SK-N-SH (cell line): ENCODE measurements around the gene ZSCAN30. TPM values are rescaled to one million over a fixed set of nuclear protein-coding genes. Genes with fewer than 3 reads are reported as not detected.

ENCODE experiments used
- CTCF ChIA-PET: fragments of 300-600, 350-600 bp; formaldehyde crosslinking; extraction: SDS; loops from one replicate; lab custom pipeline; 2021; lab: Yijun Ruan, JAX
- POLR2A ChIA-PET: fragments of 350-600 bp; sonication (Branson Sonifier 250); formaldehyde crosslinking; extraction: SDS; loops from one replicate; lab custom pipeline; 2020; ENCODE audit warnings: antibody characterized with exemption, inconsistent platforms; lab: Yijun Ruan, JAX
- DNase-seq: peaks from one replicate; pipeline ENCODE4 v3.0.0; 2012
- H2AFZ ChIP-seq: fragments of 200-600 bp; sonication (generic); 2 replicates; pipeline ENCODE4 v1.8.1; 2016; ENCODE audit warnings: antibody characterized with exemption, mild to moderate bottlenecking, low read depth
- H3F3A ChIP-seq: fragments of 200-600 bp; sonication (generic); replicated peaks from 2 replicates; pipeline ENCODE3; 2016; ENCODE audit warnings: antibody characterized with exemption, mild to moderate bottlenecking; ENCODE audit not compliant: insufficient read depth
- H3K27ac ChIP-seq, 2 experiments: fragments of 200-500 bp in 1 of 2; fragments of 200-600 bp in 1 of 2; sonication (Bioruptor generic) in 1 of 2; sonication (generic), shearing (Covaris generic) in 1 of 2; 2 replicates each; pipeline versions ENCODE4 v1.5.1 to v1.6.1; 2014 to 2016; ENCODE audit warnings: low read depth in 2 of 2, inconsistent platforms in 1 of 2, low read length in 1 of 2, mild to moderate bottlenecking in 1 of 2, mixed read lengths in 1 of 2
- H3K27me3 ChIP-seq: fragments of 200-600 bp; sonication (generic), shearing (Covaris generic); 2 replicates; pipeline ENCODE4 v1.6.1; 2016; ENCODE audit warnings: mixed run types; ENCODE audit not compliant: insufficient read depth
- H3K36me3 ChIP-seq, 2 experiments: fragments of 200-500 bp in 1 of 2; fragments of 200-600 bp in 1 of 2; sonication (Bioruptor generic) in 1 of 2; sonication (generic) in 1 of 2; replicated peaks in 1 of 2; 2 replicates each; pipeline versions ENCODE3 to v1.5.1; 2014 to 2016; ENCODE audit warnings: low read length in 1 of 2, mild to moderate bottlenecking in 1 of 2; ENCODE audit not compliant: insufficient read depth in 2 of 2, control insufficient read depth in 1 of 2
- H3K4me1 ChIP-seq, 2 experiments: fragments of 200-500 bp in 1 of 2; fragments of 200-600 bp in 1 of 2; sonication (Bioruptor generic) in 1 of 2; sonication (generic), shearing (Covaris generic) in 1 of 2; 2 replicates each; pipeline versions ENCODE4 v1.5.1 to v1.6.1; 2014 to 2016; ENCODE audit warnings: low read depth in 1 of 2, low read length in 1 of 2, mixed run types in 1 of 2; ENCODE audit not compliant: insufficient read depth in 2 of 2, control insufficient read depth in 1 of 2
- H3K4me2 ChIP-seq: fragments of 200-600 bp; sonication (generic), shearing (Covaris generic); 2 replicates; pipeline ENCODE4 v1.6.1; 2017; ENCODE audit warnings: mixed run types
- H3K4me3 ChIP-seq, 2 experiments: fragments of 200-500 bp in 1 of 2; fragments of 200-600 bp in 1 of 2; sonication (Bioruptor generic) in 1 of 2; sonication (generic), shearing (Covaris generic) in 1 of 2; 2 replicates each; pipeline versions ENCODE4 v1.5.1 to v1.8.1; 2014 to 2016; ENCODE audit warnings: low read depth in 2 of 2, inconsistent platforms in 1 of 2, low read length in 1 of 2, mild to moderate bottlenecking in 1 of 2, mixed read lengths in 1 of 2, moderate library complexity in 1 of 2
- H3K79me2 ChIP-seq: fragments of 200-600 bp; sonication (generic); 2 replicates; pipeline ENCODE4 v1.8.1; 2017; ENCODE audit warnings: mild to moderate bottlenecking; ENCODE audit not compliant: insufficient read depth
- H3K9ac ChIP-seq: fragments of 200-600 bp; sonication (generic); 2 replicates; pipeline ENCODE4 v1.6.1; 2017; ENCODE audit warnings: mixed run types
- H3K9me2 ChIP-seq: fragments of 200-600 bp; sonication (generic); 2 replicates; pipeline ENCODE4 v1.6.1; 2017; ENCODE audit warnings: mixed run types
- H3K9me3 ChIP-seq: fragments of 200-600 bp; sonication (generic); 2 replicates; pipeline ENCODE4 v1.6.1; 2017; ENCODE audit warnings: mixed run types, mild to moderate bottlenecking, moderate library complexity
- H4K20me1 ChIP-seq: fragments of 200-600 bp; sonication (generic); 2 replicates; pipeline ENCODE4 v1.6.1; 2017; ENCODE audit warnings: mild to moderate bottlenecking, mixed run types; ENCODE audit not compliant: insufficient read depth
- CHD2 ChIP-seq: fragments of 150-350 bp; IDR thresholded peaks from 2 replicates; pipeline ENCODE4 v1.6.1; 2018; ENCODE audit warnings: low read length; ENCODE audit not compliant: partially characterized antibody
- ELF1 ChIP-seq: IDR thresholded peaks from 2 replicates; pipeline ENCODE4 v1.4.0; 2012
- EP300 ChIP-seq, 2 experiments: IDR thresholded peaks; 2 replicates each; pipeline versions ENCODE4 v1.4.0 to v1.6.1; 2012; ENCODE audit warnings: borderline replicate concordance in 1 of 2, low read depth in 1 of 2, low read length in 1 of 2
- FOXJ3 ChIP-seq: sonication (generic); formaldehyde crosslinking; IDR thresholded peaks from 2 replicates; pipeline ENCODE4 v1.5.1; 2020; ENCODE audit warnings: mild to moderate bottlenecking, missing genetic modification reagents
- GABPA ChIP-seq: IDR thresholded peaks from 2 replicates; pipeline ENCODE4 v1.4.0; 2012; ENCODE audit warnings: low read depth, mild to moderate bottlenecking
- GATA2 ChIP-seq: sonication (generic); formaldehyde crosslinking; IDR thresholded peaks from 2 replicates; pipeline ENCODE4 v1.5.0; 2020; ENCODE audit warnings: mild to moderate bottlenecking, missing genetic modification reagents
- JUND ChIP-seq: IDR thresholded peaks from 2 replicates; pipeline ENCODE4 v1.4.0; 2012
- MXI1 ChIP-seq: IDR thresholded peaks from 2 replicates; pipeline ENCODE4 v1.6.1; 2012; ENCODE audit warnings: mild to moderate bottlenecking, low read depth, low read length, improper control_type of control experiment
- NFIC ChIP-seq: IDR thresholded peaks from 2 replicates; pipeline ENCODE4 v1.4.0; 2012; ENCODE audit warnings: borderline replicate concordance
- NRF1 ChIP-seq: IDR thresholded peaks from 2 replicates; pipeline ENCODE4 v1.6.1; 2012; ENCODE audit warnings: low read depth, mild to moderate bottlenecking, low read length
- POLR2AphosphoS5 ChIP-seq: IDR thresholded peaks from 2 replicates; pipeline ENCODE4 v1.6.1; 2012; ENCODE audit warnings: low read depth, low read length
- RAD21 ChIP-seq: IDR thresholded peaks from 2 replicates; pipeline ENCODE4 v1.6.1; 2012; ENCODE audit warnings: mild to moderate bottlenecking, low read length
- RFX5 ChIP-seq: IDR thresholded peaks from 2 replicates; pipeline ENCODE4 v1.6.1; 2012; ENCODE audit warnings: mild to moderate bottlenecking, improper control_type of control experiment, low read length
- SIN3A ChIP-seq: IDR thresholded peaks from 2 replicates; pipeline ENCODE4 v1.6.1; 2012; ENCODE audit warnings: low read depth, mild to moderate bottlenecking, low read length, moderate library complexity, borderline replicate concordance
- TAF1 ChIP-seq: IDR thresholded peaks from 2 replicates; pipeline ENCODE4 v1.6.1; 2012; ENCODE audit warnings: low read depth, mild to moderate bottlenecking, low read length, moderate library complexity, borderline replicate concordance
- YY1 ChIP-seq: IDR thresholded peaks from 2 replicates; pipeline ENCODE4 v1.4.0; 2012; ENCODE audit warnings: low read depth, mild to moderate bottlenecking
- WGBS: methylation state at CpG from one replicate; pipeline ENCODE4 v1.1.6; 2017; ENCODE audit warnings: low lambda C conversion rate; 5-methylcytosine and 5-hydroxymethylcytosine counted together
- polyA plus RNA-seq, 3 experiments: library from polyadenylated mRNA; depleted of rRNA; stranded (reverse); fragments of >200 nt; gene quantifications; 2 replicates each; pipeline ENCODE4 v1.2.3, GENCODE V29; 2012
- TF ChIP-seq, protein P1 (sequence below): IDR thresholded peaks from 2 replicates; pipeline ENCODE4 v1.4.0; 2012; ENCODE audit warnings: low read depth, borderline replicate concordance
- TF ChIP-seq, protein P2 (sequence below): fragments of 150-350 bp; IDR thresholded peaks from 2 replicates; pipeline ENCODE4 v1.6.1; 2016; ENCODE audit warnings: mild to moderate bottlenecking, low read depth, low read length
- TF ChIP-seq, protein P3 (sequence below): IDR thresholded peaks from 2 replicates; pipeline ENCODE4 v1.4.0; 2012; ENCODE audit warnings: low read depth, borderline replicate concordance
- TF ChIP-seq, protein P4 (sequence below): IDR thresholded peaks from 2 replicates; pipeline ENCODE4 v1.4.0; 2012; ENCODE audit warnings: low read depth

Gene ZSCAN30
- polyA plus RNA-seq, 1 of the 3 experiments (the other 2 are of a cell fraction), result 5.9 TPM

DNA sequence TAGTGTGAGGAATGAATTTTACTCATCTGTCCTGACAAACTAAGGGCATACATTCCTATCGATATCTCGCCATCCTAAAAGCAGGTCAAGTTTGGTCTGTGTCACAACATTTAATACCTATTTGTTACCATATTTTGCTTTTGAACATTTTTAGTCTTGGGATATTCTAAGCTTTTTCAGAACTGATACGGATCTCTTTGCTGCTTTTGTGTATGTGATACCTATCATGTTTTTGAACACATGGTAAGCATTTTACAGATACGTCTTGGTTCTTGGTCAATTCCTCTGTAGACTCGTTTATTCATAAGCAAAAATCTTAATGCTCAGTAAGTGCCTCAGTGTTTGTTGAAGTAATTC, 48.6 kb downstream of the ZSCAN30 start:
- Histone ChIP-seq H3K79me2 (peaks cover 20% of the 10 kb centered on the region; the same call in 1 of the 2 replicates), H3K36me3 (peaks cover 41 to 44% of the 10 kb centered on the region in 2 experiments), H3K9me3 (no peaks in the 10 kb centered on the region), H3K9me2 (no peaks in the 10 kb centered on the region), H4K20me1 (no peaks in the 10 kb centered on the region), H2AFZ (peak overlapping the region; percentile 74), H3K4me3 (peak overlapping the region; percentile 65), H3K4me1 (peaks cover 3 to 10% of the 10 kb centered on the region in 2 experiments; a peak in 3 of 4 replicates), H3K27me3 (no peaks in the 10 kb centered on the region), H3K9ac (peak overlapping the region; percentile 96), H3F3A (no peaks in the 10 kb centered on the region), H3K27ac (peak overlapping the region; percentile 95 to 97), H3K4me2 (peak overlapping the region; percentile 87)
- peak; percentile 21 for DNase-seq
- WGBS, result 1% methylated on average over 5 of the region's 5 CpGs
- POLR2A ChIA-PET, result interaction anchor here (1.1 to 2.4 kb wide), 6 partner anchors 9 to 256 kb away, joined by 3 to 16 read pairs (median 8); partner anchors contain the start of genes INO80C, ZNF24 and ZSCAN30
- CTCF ChIA-PET, result interaction anchor here (1.5 kb wide), 1 partner anchor 114 kb away, joined by 3 read pairs; no protein-coding TSS in a partner anchor
- TF ChIP-seq RFX5, result no peak
- TF ChIP-seq GATA2 (CRISPR knock-in tag), result peak; percentile 9; the same call in 1 of the 2 replicates

DNA sequence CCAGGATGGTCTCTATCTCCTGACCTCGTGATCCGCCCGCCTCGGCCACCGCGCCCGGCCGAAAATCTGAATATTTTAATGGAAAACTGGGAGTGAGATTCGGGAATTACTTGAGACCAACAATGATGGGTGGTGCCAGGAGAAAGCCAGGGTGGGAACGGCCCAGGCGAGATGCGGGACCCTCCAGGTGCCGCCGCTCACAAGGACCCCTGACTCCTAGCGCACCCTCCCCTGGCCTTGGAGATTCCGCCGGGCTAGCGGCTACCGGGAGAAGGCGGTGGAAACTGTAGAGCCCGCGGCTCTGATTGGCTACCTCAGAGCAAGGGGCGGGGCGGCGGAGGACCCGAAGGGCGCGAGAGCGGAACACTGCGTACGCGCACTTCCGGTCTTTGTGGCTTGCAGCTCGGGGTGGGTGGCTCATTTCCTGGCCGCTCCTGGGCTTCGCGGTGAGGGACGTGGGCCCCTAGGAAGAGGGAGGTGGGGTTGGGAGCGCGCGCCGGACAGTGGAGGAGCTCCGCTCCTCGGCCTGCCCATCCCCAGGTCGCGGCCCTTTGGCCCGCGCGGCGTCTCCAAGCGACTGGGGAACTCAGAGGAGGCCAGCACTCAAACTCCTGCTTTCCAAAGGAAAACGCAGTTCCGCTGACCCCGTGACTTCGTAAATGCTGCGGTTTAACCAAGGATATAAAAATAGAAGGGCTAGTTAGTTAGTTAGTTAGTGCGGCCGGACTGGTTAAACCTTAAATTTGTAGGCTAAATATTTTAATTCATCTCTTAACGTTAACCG, 49.2 kb downstream of the ZSCAN30 start, which contains the start of gene ZNF397:
Gene ZNF397, plus strand, starts transcription at position 371 of the 784 bp plus-strand sequence. CDS start 1,437 bp downstream, outside the sequence.
- H3K4me3 ChIP-seq, result peak within 1 kb of the TSS; percentile 65
- no peaks in the 10 kb centered on the region for H3K27me3 ChIP-seq
- peak within 1 kb of the TSS; percentile 95 to 97 for H3K27ac ChIP-seq
- H2AFZ ChIP-seq, result peak within 1 kb of the TSS; percentile 91
- no peaks in the 10 kb centered on the region for H3K9me2 ChIP-seq
- peak; percentile 71; the same call in 1 of the 2 replicates for TF ChIP-seq YY1
- TF ChIP-seq CHD2, result peak; percentile 86
- TF ChIP-seq, protein P1, sequence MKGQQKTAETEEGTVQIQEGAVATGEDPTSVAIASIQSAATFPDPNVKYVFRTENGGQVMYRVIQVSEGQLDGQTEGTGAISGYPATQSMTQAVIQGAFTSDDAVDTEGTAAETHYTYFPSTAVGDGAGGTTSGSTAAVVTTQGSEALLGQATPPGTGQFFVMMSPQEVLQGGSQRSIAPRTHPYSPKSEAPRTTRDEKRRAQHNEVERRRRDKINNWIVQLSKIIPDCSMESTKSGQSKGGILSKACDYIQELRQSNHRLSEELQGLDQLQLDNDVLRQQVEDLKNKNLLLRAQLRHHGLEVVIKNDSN, result peak; percentile 28; the same call in 1 of the 2 replicates
- peak; percentile 84 for TF ChIP-seq GABPA
- TF ChIP-seq, protein P2, sequence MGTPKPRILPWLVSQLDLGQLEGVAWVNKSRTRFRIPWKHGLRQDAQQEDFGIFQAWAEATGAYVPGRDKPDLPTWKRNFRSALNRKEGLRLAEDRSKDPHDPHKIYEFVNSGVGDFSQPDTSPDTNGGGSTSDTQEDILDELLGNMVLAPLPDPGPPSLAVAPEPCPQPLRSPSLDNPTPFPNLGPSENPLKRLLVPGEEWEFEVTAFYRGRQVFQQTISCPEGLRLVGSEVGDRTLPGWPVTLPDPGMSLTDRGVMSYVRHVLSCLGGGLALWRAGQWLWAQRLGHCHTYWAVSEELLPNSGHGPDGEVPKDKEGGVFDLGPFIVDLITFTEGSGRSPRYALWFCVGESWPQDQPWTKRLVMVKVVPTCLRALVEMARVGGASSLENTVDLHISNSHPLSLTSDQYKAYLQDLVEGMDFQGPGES, result peak; percentile 39
- TF ChIP-seq POLR2AphosphoS5, result peak; percentile 93
- TF ChIP-seq SIN3A, result peak; percentile 32; the same call in 1 of the 2 replicates
- no peak; the same call in 1 of the 2 replicates for TF ChIP-seq MXI1
- TF ChIP-seq NRF1, result peak; percentile 22; the same call in 1 of the 2 replicates
- TF ChIP-seq NFIC, result no peak
- TF ChIP-seq EP300 (IDR thresholded peaks at IDR 0.05; ENCODE audit: borderline replicate concordance in 1 of 2, low read depth in 1 of 2, low read length in 1 of 2), result peak in 1 of 2 experiments; percentile 42; a peak in 1 of 4 replicates
- TF ChIP-seq JUND, result no peak
- peak; percentile 8; the same call in 1 of the 2 replicates for TF ChIP-seq RAD21
- TF ChIP-seq ELF1, result peak; percentile 89
- TF ChIP-seq, protein P3, sequence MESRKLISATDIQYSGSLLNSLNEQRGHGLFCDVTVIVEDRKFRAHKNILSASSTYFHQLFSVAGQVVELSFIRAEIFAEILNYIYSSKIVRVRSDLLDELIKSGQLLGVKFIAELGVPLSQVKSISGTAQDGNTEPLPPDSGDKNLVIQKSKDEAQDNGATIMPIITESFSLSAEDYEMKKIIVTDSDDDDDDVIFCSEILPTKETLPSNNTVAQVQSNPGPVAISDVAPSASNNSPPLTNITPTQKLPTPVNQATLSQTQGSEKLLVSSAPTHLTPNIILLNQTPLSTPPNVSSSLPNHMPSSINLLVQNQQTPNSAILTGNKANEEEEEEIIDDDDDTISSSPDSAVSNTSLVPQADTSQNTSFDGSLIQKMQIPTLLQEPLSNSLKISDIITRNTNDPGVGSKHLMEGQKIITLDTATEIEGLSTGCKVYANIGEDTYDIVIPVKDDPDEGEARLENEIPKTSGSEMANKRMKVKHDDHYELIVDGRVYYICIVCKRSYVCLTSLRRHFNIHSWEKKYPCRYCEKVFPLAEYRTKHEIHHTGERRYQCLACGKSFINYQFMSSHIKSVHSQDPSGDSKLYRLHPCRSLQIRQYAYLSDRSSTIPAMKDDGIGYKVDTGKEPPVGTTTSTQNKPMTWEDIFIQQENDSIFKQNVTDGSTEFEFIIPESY, result peak; percentile 62; the same call in 1 of the 2 replicates
- 0 out of 2 replicates have a peak, but pooled peaks have one; percentile 41 for TF ChIP-seq RFX5
- TF ChIP-seq, protein P4, sequence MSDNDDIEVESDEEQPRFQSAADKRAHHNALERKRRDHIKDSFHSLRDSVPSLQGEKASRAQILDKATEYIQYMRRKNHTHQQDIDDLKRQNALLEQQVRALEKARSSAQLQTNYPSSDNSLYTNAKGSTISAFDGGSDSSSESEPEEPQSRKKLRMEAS, result peak; percentile 68; the same call in 1 of the 2 replicates
- TF ChIP-seq TAF1, result peak; percentile 95
- TF ChIP-seq FOXJ3 (CRISPR knock-in tag), result no peak
- peak; percentile 94 for DNase-seq
- H3K9ac ChIP-seq, result peak within 1 kb of the TSS; percentile 96
- H3K4me1 ChIP-seq, result peaks cover 3 to 10% of the 10 kb centered on the region in 2 experiments; a peak in 3 of 4 replicates
- 1% methylated on average over 38 of the region's 60 CpGs for WGBS
- CTCF ChIA-PET, result interaction anchor here (1.5 to 2.4 kb wide), 2 partner anchors 10 to 114 kb away, joined by 3 to 10 read pairs; no protein-coding TSS in a partner anchor
- H3K9me3 ChIP-seq, result no peaks in the 10 kb centered on the region
- no peaks in the 10 kb centered on the region for H4K20me1 ChIP-seq
- no peaks in the 10 kb centered on the region for H3F3A ChIP-seq
- peaks cover 36 to 38% of the 10 kb centered on the region in 2 experiments for H3K36me3 ChIP-seq
- peaks cover 20% of the 10 kb centered on the region; the same call in 1 of the 2 replicates for H3K79me2 ChIP-seq
- H3K4me2 ChIP-seq, result peak within 1 kb of the TSS; percentile 87
- POLR2A ChIA-PET, result interaction anchor here (0.7 to 2.4 kb wide), 9 partner anchors 9 to 353 kb away, joined by 3 to 16 read pairs (median 6); partner anchors contain the start of genes INO80C, ZNF24 and ZSCAN30
